Mesenteric fat pad (tissue), 1 donor: ENCODE results near the gene ANTXR1. TPM values are rescaled to one million over a fixed set of nuclear protein-coding genes. Genes with fewer than 3 reads are reported as not detected.

Source experiments
- DNase-seq: peaks from one replicate; pipeline ENCODE4 v3.0.0-alpha.2; 2020; ENCODE audit warnings: low spot score
- total RNA-seq: library from RNA; stranded (reverse); fragmentation: NEBNext Ultra II Directional; extraction: Animal tissue kit (Norgen Biotek cat#: 25700); gene quantifications from one replicate; pipeline ENCODE4 v1.2.1, GENCODE V29; 2021
- donor health status: DM: yes; HTN: yes; CAD: no.

The ANTXR1 gene
- total RNA-seq, 1 donor from 2014 or later: 51.9 TPM

- DNase-seq: no peak
These were observed 119.2 kb downstream of the ANTXR1 start for GRCh38 chr2:69131983-69132675.

DNA sequence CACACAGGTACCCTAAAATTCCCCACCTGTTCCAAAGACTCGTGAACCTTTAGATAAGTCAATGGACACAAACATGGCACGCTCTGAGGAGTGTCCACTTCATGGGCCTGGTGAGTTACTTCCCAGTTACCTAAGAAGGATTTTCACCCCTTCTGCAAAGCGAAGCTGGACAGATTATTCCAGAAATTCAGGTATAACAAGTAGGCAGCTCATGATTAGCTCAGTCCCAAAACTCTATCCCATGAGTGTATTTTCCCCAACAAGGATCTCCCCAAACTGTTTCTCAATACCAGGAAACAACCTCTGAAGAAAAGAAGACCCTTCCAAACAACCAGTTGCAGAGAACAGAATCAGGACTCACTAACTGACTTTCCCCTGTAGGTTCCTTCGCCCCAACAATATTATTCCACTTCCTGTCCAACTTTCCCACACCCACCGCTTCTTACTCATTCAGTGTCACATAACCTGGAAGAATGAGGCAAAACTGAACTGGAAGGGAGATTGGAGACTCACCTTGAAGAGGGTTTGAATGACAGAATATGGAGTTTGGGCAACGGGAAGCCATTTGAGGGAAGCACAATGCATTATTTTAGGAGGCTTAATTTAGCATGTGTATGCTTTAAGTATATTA is 120.1 kb downstream of the ANTXR1 start:
- no peak for DNase-seq

- DNase-seq: no peak
These were observed 120.9 kb downstream of the ANTXR1 start for GRCh38 chr2:69133898-69134297.

GRCh38 chr2:69134306-69134945 is 121.4 kb downstream of the ANTXR1 start:
- no peak for DNase-seq

DNA sequence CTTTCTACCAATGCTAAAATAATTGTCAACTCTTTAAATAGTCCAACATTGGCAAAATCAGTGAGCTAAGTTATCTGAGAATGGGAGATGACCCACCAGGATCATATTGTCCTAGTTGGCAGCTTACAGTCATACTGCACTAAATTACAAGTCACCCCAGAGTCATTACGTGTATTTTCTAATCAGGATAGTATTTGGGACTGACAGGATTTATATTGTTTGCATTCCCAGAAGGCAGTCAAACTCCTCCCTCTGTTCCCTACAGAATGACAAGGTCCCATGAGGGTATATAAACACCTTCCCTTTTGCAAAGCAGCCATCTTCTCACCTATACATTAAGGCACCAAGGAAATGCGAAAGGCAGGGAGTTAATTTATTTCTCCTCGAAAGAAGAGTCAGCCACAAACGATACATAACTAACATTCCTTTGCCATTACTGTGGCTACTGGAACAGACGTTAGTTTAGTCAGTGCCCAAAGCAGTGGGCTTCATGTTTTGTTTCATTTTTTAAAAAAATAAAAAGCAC is 125.3 kb downstream of the ANTXR1 start:
- no peak for DNase-seq

- DNase-seq: no peak
These were observed 125.9 kb downstream of the ANTXR1 start for GRCh38 chr2:69138793-69139459.

DNA sequence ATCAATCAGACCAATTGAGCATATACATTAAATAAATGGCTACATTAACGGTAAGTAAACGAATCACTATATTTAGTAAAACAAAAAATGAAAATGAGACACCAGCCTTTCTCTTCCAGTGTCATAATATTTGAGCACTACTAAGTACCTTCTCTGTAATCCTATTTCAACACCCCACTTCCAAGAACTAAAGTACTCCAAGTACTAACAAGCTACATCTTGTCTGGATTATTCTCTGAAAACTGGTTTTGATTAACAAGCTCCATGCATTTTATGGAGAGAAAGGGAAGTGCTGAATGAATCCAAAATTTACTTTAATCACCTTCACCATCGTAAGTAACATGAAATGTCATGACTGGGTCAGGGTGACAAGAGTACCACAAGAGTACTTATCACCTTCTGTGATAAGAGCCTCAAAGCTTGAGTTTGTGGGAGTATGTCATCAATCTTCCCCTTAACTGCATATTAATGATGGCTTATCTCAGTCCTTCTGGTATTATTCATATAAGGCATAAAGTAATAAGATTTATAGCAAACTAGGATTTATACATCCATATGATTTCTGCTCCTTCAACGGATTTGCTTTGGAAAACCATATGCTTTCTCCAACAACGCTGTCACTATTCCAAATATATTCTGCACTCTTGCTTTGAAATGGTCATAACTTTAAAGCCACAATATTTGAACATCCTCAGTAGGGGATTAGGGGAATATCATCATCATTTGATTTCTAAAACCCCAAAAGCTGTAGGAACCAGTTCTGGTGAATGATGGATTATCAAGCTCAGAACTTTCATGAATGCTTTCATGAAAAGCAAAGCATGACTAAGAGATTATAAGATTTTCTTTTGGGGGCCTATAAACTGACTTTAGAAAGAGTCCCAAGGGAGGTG is 127.0 kb downstream of the ANTXR1 start:
- DNase-seq: no peak

- no peak for DNase-seq
These were observed 128.1 kb downstream of the ANTXR1 start for GRCh38 chr2:69141061-69141460.

- DNase-seq: no peak
These were observed 130.9 kb downstream of the ANTXR1 start for GRCh38 chr2:69143748-69144360.

GRCh38 chr2:69145204-69145603 is 132.2 kb downstream of the ANTXR1 start:
- no peak for DNase-seq

- DNase-seq: no peak
These were observed 135.0 kb downstream of the ANTXR1 start for GRCh38 chr2:69147841-69148533.

DNA sequence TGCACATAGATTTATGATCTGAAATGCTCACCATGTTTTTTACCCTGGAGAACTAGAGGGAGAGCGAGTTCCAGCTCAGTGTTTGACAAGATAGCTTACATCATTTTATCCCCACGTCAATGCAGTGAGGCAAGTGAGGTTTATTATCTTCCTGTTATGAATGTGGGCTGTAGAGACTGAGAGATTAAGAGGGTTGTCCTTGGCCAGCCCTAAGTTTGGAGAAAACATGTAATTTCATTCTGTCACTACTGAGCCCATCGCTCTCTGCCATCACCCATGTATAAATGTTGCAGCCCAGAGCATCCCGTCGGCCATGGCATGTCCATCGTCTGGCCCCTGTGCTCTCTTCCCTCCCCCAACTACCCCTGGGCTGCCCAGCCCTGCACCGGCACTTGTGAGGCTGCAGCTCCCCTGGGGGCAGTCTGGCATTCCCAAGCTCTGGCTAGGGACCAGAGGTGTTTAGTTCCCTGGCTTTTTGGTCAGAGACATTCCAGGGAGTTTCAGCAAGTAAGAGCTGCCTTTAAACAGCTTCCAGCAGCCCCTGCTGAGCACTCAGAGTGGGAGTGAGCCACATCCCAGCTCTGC is 136.7 kb downstream of the ANTXR1 start:
- DNase-seq: no peak

- DNase-seq: no peak
These were observed 139.0 kb downstream of the ANTXR1 start for GRCh38 chr2:69151931-69152330.

GRCh38 chr2:69152847-69153583 is 140.0 kb downstream of the ANTXR1 start:
- no peak for DNase-seq

- DNase-seq: no peak
These were observed 141.1 kb downstream of the ANTXR1 start for GRCh38 chr2:69154106-69154505.

GRCh38 chr2:69156624-69157023 is 143.6 kb downstream of the ANTXR1 start:
- no peak for DNase-seq

- no peak for DNase-seq
These were observed 144.5 kb downstream of the ANTXR1 start for GRCh38 chr2:69157441-69157840.

DNA sequence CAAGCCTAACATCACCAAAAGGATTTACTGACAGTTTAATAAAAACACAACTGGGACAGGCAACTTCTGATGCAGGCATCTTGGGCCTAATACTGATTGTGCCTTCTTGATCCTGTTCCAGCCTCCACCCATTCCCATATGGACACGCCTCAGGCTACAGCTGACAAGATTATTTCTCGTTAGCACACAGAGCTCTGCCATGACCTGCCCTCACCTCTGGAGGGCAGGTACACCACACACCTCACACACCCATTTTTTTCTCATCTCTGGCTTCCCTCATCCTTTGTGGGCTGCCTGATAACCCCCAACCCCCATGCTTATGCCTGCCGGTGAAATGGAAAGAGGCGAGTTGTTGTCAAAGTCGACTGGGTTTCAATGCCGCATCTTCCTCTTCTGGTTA is 147.0 kb downstream of the ANTXR1 start:
- no peak for DNase-seq

DNA sequence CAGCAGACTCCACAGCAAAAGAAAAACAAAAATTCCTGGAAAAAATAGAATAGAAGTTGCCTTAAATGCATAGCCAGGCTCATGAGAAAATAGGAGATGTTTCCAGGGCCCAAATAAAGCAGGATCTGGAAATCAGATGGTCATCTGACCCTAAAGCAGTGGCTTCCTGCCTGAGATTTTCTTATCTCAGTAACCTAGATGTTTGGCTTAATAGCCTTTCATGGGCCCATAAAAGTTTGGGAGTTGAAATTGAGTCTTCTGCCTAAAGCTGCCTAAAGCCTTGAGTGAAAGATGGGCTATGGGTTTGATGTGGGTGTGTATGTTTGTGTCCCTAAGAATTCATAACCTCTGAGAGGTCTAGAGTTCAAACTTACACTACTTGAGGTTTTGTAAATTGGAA is 149.1 kb downstream of the ANTXR1 start:
- no peak for DNase-seq
